ENCODE results near the gene BCAP31.

GRCh38 chrX:153688071-153688470, 36.1 kb downstream of the BCAP31 start:
- TF ChIP-seq CTCF (IDR thresholded peaks at IDR 0.05) = no peak
- no peak for TF ChIP-seq POLR2A (IDR thresholded peaks at IDR 0.05)
